ENCODE data around the gene FAF2. TPM values are rescaled to one million over a fixed set of nuclear protein-coding genes. Genes with fewer than 3 reads are reported as not detected.

FAF2 gene
- polyA plus RNA-seq, 2 of the 4 experiments (the other 2 are of a cell fraction) = 42.4 to 90.3 TPM

- TF ChIP-seq, protein P1, sequence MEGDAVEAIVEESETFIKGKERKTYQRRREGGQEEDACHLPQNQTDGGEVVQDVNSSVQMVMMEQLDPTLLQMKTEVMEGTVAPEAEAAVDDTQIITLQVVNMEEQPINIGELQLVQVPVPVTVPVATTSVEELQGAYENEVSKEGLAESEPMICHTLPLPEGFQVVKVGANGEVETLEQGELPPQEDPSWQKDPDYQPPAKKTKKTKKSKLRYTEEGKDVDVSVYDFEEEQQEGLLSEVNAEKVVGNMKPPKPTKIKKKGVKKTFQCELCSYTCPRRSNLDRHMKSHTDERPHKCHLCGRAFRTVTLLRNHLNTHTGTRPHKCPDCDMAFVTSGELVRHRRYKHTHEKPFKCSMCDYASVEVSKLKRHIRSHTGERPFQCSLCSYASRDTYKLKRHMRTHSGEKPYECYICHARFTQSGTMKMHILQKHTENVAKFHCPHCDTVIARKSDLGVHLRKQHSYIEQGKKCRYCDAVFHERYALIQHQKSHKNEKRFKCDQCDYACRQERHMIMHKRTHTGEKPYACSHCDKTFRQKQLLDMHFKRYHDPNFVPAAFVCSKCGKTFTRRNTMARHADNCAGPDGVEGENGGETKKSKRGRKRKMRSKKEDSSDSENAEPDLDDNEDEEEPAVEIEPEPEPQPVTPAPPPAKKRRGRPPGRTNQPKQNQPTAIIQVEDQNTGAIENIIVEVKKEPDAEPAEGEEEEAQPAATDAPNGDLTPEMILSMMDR (IDR thresholded peaks at IDR 0.05) = no peak
- no peak for TF ChIP-seq TP53 (CRISPR knock-in tag; IDR thresholded peaks at IDR 0.05)
- no peak for TF ChIP-seq RNF2 (IDR thresholded peaks at IDR 0.05; ENCODE audit: borderline replicate concordance, low read depth)
These were observed 20.2 kb upstream of the FAF2 start (continued) for GRCh38 chr5:176427971-176428370.

DNA sequence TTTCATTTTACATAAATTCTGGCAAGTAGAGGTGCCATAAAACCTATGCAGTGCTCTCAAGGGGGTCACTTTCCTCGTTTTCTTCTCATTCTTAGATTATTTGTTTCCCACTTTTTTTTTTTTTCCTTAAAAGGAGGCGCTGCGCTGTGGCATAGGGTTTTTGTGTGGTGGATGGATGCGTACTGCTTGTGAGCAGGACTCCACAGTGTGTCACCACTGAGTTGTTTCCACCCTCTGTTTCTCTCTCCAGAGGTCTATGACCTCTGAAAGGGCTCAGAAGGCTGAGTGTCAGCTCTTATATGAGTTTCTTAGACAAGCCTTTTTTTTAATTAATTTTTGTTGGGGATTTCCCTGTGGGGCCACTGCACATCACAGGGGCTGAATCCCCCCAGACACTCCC is 18.2 kb upstream of the FAF2 start:
- Histone ChIP-seq H3K27ac (no peak overlapping the region), H3K9me3 (no peaks in the 10 kb centered on the region), H3K4me1 (peaks cover 12% of the 10 kb centered on the region; the same call in 2 of the 3 replicates), H3K4me3 (no peak overlapping the region), H3K4me2 (no peak overlapping the region)
- ATAC-seq (peak; percentile 66 to 86; a peak in 4 of 6 replicates), FAIRE-seq (no peak), DNase-seq (ENCODE audit: low read depth in 1 of 2, low spot score in 1 of 2) (peak in 1 of 2 experiments; percentile 49)
- TF ChIP-seq, protein P2, sequence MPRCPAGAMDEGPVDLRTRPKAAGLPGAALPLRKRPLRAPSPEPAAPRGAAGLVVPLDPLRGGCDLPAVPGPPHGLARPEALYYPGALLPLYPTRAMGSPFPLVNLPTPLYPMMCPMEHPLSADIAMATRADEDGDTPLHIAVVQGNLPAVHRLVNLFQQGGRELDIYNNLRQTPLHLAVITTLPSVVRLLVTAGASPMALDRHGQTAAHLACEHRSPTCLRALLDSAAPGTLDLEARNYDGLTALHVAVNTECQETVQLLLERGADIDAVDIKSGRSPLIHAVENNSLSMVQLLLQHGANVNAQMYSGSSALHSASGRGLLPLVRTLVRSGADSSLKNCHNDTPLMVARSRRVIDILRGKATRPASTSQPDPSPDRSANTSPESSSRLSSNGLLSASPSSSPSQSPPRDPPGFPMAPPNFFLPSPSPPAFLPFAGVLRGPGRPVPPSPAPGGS (IDR thresholded peaks at IDR 0.05) = no peak
- TF ChIP-seq, protein P1 (IDR thresholded peaks at IDR 0.05) = no peak
- TF ChIP-seq POLR2A (IDR thresholded peaks at IDR 0.05; ENCODE audit: low read length) (no peak), ZFP36 (IDR thresholded peaks at IDR 0.05; ENCODE audit: borderline replicate concordance, partially characterized antibody) (no peak), HOXA7 (CRISPR knock-in tag; IDR thresholded peaks at IDR 0.05) (no peak), NPAS2 (CRISPR knock-in tag; IDR thresholded peaks at IDR 0.05; ENCODE audit: borderline replicate concordance) (no peak), EP300 (IDR thresholded peaks at IDR 0.05) (no peak), HOXB5 (CRISPR knock-in tag; IDR thresholded peaks at IDR 0.05) (no peak), JUN (IDR thresholded peaks at IDR 0.05) (no peak)
- TF ChIP-seq, protein P3, sequence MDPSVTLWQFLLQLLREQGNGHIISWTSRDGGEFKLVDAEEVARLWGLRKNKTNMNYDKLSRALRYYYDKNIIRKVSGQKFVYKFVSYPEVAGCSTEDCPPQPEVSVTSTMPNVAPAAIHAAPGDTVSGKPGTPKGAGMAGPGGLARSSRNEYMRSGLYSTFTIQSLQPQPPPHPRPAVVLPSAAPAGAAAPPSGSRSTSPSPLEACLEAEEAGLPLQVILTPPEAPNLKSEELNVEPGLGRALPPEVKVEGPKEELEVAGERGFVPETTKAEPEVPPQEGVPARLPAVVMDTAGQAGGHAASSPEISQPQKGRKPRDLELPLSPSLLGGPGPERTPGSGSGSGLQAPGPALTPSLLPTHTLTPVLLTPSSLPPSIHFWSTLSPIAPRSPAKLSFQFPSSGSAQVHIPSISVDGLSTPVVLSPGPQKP (IDR thresholded peaks at IDR 0.05; ENCODE audit: low read depth, low read length) = no peak
- TF ChIP-seq, protein P4, sequence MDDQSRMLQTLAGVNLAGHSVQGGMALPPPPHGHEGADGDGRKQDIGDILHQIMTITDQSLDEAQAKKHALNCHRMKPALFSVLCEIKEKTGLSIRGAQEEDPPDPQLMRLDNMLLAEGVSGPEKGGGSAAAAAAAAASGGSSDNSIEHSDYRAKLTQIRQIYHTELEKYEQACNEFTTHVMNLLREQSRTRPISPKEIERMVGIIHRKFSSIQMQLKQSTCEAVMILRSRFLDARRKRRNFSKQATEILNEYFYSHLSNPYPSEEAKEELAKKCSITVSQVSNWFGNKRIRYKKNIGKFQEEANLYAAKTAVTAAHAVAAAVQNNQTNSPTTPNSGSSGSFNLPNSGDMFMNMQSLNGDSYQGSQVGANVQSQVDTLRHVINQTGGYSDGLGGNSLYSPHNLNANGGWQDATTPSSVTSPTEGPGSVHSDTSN (IDR thresholded peaks at IDR 0.05) = no peak
- CTCF ChIA-PET = interaction anchor here (2.5 to 2.8 kb wide), 2 partner anchors 9 to 18 kb away, joined by 9 to 16 read pairs; partner anchors contain the start of gene FAF2
- WGBS (ENCODE audit: missing lambda C conversion rate) = 52% methylated on average over 4 of the region's 4 CpGs
- POLR2A ChIA-PET = no interaction called here

- WGBS (ENCODE audit: missing lambda C conversion rate) = 73% methylated on average over 5 of the region's 5 CpGs
- ATAC-seq (no peak), FAIRE-seq (no peak), DNase-seq (ENCODE audit: low read depth in 1 of 2, low spot score in 1 of 2) (no peak)
- Histone ChIP-seq H3K4me1 (peaks cover 12% of the 10 kb centered on the region; the same call in 2 of the 3 replicates), H3K4me3 (no peak overlapping the region), H3K9me3 (no peaks in the 10 kb centered on the region), H3K27ac (no peak overlapping the region), H3K4me2 (no peak overlapping the region)
- CTCF ChIA-PET = interaction anchor here (0.5 to 2.1 kb wide), 4 partner anchors 15 to 1006 kb away, joined by 3 to 12 read pairs (median 4); partner anchors contain the start of gene FAF2
- POLR2A ChIA-PET = no interaction called here
- no peak for TF ChIP-seq HMGXB4 (CRISPR knock-in tag; IDR thresholded peaks at IDR 0.05; ENCODE audit: borderline replicate concordance)
- no peak for TF ChIP-seq HOXA7 (CRISPR knock-in tag; IDR thresholded peaks at IDR 0.05)
- TF ChIP-seq CHD4 (IDR thresholded peaks at IDR 0.05; ENCODE audit: borderline replicate concordance) = no peak
- no peak for TF ChIP-seq RNF2 (IDR thresholded peaks at IDR 0.05; ENCODE audit: borderline replicate concordance, low read depth)
These were observed 15.5 kb upstream of the FAF2 start for GRCh38 chr5:176432707-176433106.
